CD4-positive, CD25-positive, alpha-beta regulatory T cell (primary cell): ENCODE results near the gene DGKG. TPM values are rescaled to one million over a fixed set of nuclear protein-coding genes. Genes with fewer than 3 reads are reported as not detected.

Experiments used
- ATAC-seq, 2 donors: fragments of 150-1000 bp; cut with Tn5 transposase; one replicate each; pipeline ENCODE4 v1.10.0; 2021; ENCODE audit warnings: low read depth in 2 of 2, moderate number of reproducible peaks in 2 of 2, moderate library complexity in 1 of 2
- DNase-seq, 3 donors: peaks; one replicate each; pipeline versions ENCODE4 v3.0.0 to v3.0.0-alpha.2; 2012 to 2022; ENCODE audit warnings: mixed read lengths in 1 of 3
- H3K27ac ChIP-seq: one replicate; pipeline ENCODE4 v1.7.0; 2013; ENCODE audit warnings: mild to moderate bottlenecking, low read length; ENCODE audit not compliant: insufficient read depth, poor library complexity, severe bottlenecking
- H3K27me3 ChIP-seq: one replicate; pipeline ENCODE4 v1.7.0; 2013; ENCODE audit warnings: low read length; ENCODE audit not compliant: control insufficient read depth, insufficient read depth
- H3K36me3 ChIP-seq: one replicate; pipeline ENCODE4 v1.7.0; 2013; ENCODE audit warnings: mild to moderate bottlenecking, low read length, moderate library complexity; ENCODE audit not compliant: control insufficient read depth, insufficient read depth
- H3K4me1 ChIP-seq: 2 replicates; pipeline ENCODE4 v1.7.0; 2013; ENCODE audit warnings: mild to moderate bottlenecking, low read length; ENCODE audit not compliant: insufficient read depth, control insufficient read depth, poor library complexity, severe bottlenecking
- H3K4me3 ChIP-seq: one replicate; pipeline ENCODE4 v1.7.0; 2013; ENCODE audit warnings: low read depth, mild to moderate bottlenecking, low read length, moderate library complexity
- H3K9me3 ChIP-seq, 2 experiments: 1 replicate in 1 of 2; 2 replicates in 1 of 2; pipeline ENCODE4 v1.7.0; 2013; ENCODE audit warnings: low read length in 2 of 2, mild to moderate bottlenecking in 1 of 2, moderate library complexity in 1 of 2; ENCODE audit not compliant: control insufficient read depth in 2 of 2
- H3K27ac Mint-ChIP-seq, 3 donors: one replicate each; pipeline ENCODE4 v1.8.0; 2020 to 2022; ENCODE audit warnings: mild to moderate bottlenecking in 3 of 3, mixed read lengths in 3 of 3, moderate library complexity in 2 of 3
- H3K27me3 Mint-ChIP-seq: one replicate; pipeline ENCODE4 v1.8.0; 2022; ENCODE audit warnings: mild to moderate bottlenecking, mixed read lengths
- H3K36me3 Mint-ChIP-seq: one replicate; pipeline ENCODE4 v1.8.0; 2020; ENCODE audit warnings: mixed read lengths
- H3K4me1 Mint-ChIP-seq, 4 donors: one replicate each; pipeline ENCODE4 v1.8.0; 2020 to 2022; ENCODE audit warnings: mixed read lengths in 4 of 4, mild to moderate bottlenecking in 1 of 4
- H3K4me3 Mint-ChIP-seq, 4 donors: one replicate each; pipeline ENCODE4 v1.8.0; 2020 to 2022; ENCODE audit warnings: mild to moderate bottlenecking in 4 of 4, mixed read lengths in 4 of 4, moderate library complexity in 3 of 4
- H3K9me3 Mint-ChIP-seq, 7 donors: one replicate each; pipeline ENCODE4 v1.8.0; 2020 to 2022; ENCODE audit warnings: mixed read lengths in 7 of 7, mild to moderate bottlenecking in 3 of 7, moderate library complexity in 2 of 7
- polyA plus RNA-seq, 4 donors: library from polyadenylated mRNA; unstranded; fragments of 300-500 nt; fragmentation: Illumina TruSeq; gene quantifications; one replicate each; pipeline ENCODE4 v1.2.3, GENCODE V29; 2021
- total RNA-seq: library from RNA; stranded (reverse); gene quantifications from one replicate; pipeline ENCODE4 v1.2.3, GENCODE V29; 2022

The DGKG gene
- total and polyA plus RNA-seq, 5 donors from 2014 or later: 0.81 TPM; not detected in 4

- H3K27ac Mint-ChIP-seq: no peak overlapping the region
- H3K9me3 Mint-ChIP-seq: peaks cover 0 to 6% (median 2%) of the 10 kb centered on the region in 7 donors
- DNase-seq (no peak), ATAC-seq (no peak)
- H3K27me3 Mint-ChIP-seq: no peaks in the 10 kb centered on the region
- Histone ChIP-seq H3K27ac (no peak overlapping the region), H3K36me3 (no peaks in the 10 kb centered on the region), H3K4me3 (no peak overlapping the region), H3K4me1 (no peaks in the 10 kb centered on the region), H3K27me3 (no peaks in the 10 kb centered on the region), H3K9me3 (no peaks in the 10 kb centered on the region)
- H3K4me1 Mint-ChIP-seq: no peaks in the 10 kb centered on the region
- no peaks in the 10 kb centered on the region for H3K36me3 Mint-ChIP-seq
- no peak overlapping the region for H3K4me3 Mint-ChIP-seq
Observed at GRCh38 chr3:186315581-186316354, 46.3 kb downstream of the DGKG start.

- no peaks in the 10 kb centered on the region for H3K4me1 Mint-ChIP-seq
- DNase-seq (no peak), ATAC-seq (no peak)
- H3K4me1 ChIP-seq: no peaks in the 10 kb centered on the region
- no peaks in the 10 kb centered on the region for H3K36me3 ChIP-seq
- no peaks in the 10 kb centered on the region for H3K27me3 ChIP-seq
- H3K27ac Mint-ChIP-seq: no peak overlapping the region
- H3K9me3 ChIP-seq: no peaks in the 10 kb centered on the region
- no peak overlapping the region for H3K4me3 ChIP-seq
- H3K27me3 Mint-ChIP-seq: no peaks in the 10 kb centered on the region
- H3K9me3 Mint-ChIP-seq: peaks cover 0 to 6% (median 2%) of the 10 kb centered on the region in 7 donors
- no peaks in the 10 kb centered on the region for H3K36me3 Mint-ChIP-seq
- no peak overlapping the region for H3K27ac ChIP-seq
- no peak overlapping the region for H3K4me3 Mint-ChIP-seq
Observed at GRCh38 chr3:186314896-186315295, 47.1 kb downstream of the DGKG start.

GRCh38 chr3:186311441-186311840 is 50.6 kb downstream of the DGKG start:
- no peaks in the 10 kb centered on the region for H3K4me1 ChIP-seq
- H3K27me3 Mint-ChIP-seq: no peaks in the 10 kb centered on the region
- H3K9me3 ChIP-seq: no peaks in the 10 kb centered on the region
- no peak overlapping the region for H3K27ac Mint-ChIP-seq
- H3K27me3 ChIP-seq: no peaks in the 10 kb centered on the region
- ATAC-seq: no peak
- no peak for DNase-seq
- no peaks in the 10 kb centered on the region for H3K4me1 Mint-ChIP-seq
- no peaks in the 10 kb centered on the region for H3K36me3 ChIP-seq
- H3K4me3 Mint-ChIP-seq: no peak overlapping the region
- H3K4me3 ChIP-seq: no peak overlapping the region
- H3K36me3 Mint-ChIP-seq: no peaks in the 10 kb centered on the region
- peaks cover 0 to 5% (median 0%) of the 10 kb centered on the region in 7 donors for H3K9me3 Mint-ChIP-seq
- H3K27ac ChIP-seq: no peak overlapping the region

DNA sequence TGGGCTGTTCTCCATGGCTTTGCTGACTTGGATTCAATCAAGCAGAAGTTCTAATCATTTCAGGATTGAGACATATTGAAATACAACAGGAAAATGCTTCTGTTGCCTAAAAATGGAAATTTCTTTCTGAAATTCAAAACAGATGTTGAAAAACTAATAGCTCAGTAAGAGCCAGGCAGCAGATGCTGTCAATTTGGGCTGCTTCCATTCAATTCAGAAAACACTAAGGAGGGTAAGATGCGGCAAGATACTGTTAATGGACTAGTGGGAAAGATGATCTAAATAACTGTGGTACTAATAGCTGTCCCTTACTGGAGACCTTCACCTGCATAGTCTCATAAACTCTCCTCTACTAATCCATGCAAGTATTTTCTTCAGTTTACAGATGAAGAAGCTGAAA is 53.5 kb downstream of the DGKG start:
- ATAC-seq (no peak), DNase-seq (no peak)
- no peak overlapping the region for H3K27ac Mint-ChIP-seq
- no peak overlapping the region for H3K4me3 Mint-ChIP-seq
- Histone ChIP-seq H3K27me3 (peaks cover 2% of the 10 kb centered on the region), H3K9me3 (no peaks in the 10 kb centered on the region), H3K27ac (no peak overlapping the region), H3K4me1 (no peaks in the 10 kb centered on the region), H3K4me3 (no peak overlapping the region), H3K36me3 (no peaks in the 10 kb centered on the region)
- no peaks in the 10 kb centered on the region for H3K27me3 Mint-ChIP-seq
- no peaks in the 10 kb centered on the region for H3K4me1 Mint-ChIP-seq
- no peaks in the 10 kb centered on the region for H3K36me3 Mint-ChIP-seq
- H3K9me3 Mint-ChIP-seq: peaks cover 0 to 1% (median 0%) of the 10 kb centered on the region in 7 donors

DNA sequence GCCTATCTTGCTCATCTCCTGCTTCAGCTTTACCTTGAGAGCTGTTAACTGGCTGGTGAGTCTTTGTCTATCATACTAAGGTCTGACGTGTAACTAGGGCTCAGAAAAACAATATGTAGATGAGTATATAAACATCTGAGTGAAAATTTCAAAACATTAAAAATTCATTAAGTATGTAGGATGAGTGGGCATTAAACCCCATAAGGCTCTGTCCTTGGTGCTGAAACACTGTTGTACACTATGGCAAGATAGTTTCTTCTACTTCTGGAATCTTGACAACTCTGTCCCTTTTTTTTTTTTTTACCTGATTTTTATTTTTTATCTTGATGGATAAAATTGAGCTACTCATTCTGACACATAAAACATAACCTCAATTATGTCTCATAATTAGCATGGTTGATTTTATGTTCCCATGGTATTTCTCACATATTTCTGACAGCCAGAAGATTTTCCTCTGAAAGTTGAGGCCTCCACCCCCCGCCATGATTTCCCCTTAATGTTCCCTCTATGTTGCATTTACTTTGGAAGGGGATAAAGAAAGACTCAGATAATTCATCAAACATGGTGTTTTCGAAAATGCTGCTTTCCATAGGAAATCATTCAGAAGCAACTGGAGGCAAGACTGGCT is 54.3 kb downstream of the DGKG start:
- no peaks in the 10 kb centered on the region for H3K36me3 ChIP-seq
- H3K9me3 ChIP-seq: no peaks in the 10 kb centered on the region
- DNase-seq: peak in 1 of 3 donors; percentile 7
- no peak overlapping the region for H3K4me3 ChIP-seq
- Mint-ChIP-seq H3K36me3 (no peaks in the 10 kb centered on the region), H3K4me3 (no peak overlapping the region), H3K4me1 (no peaks in the 10 kb centered on the region), H3K27ac (no peak overlapping the region), H3K9me3 (peaks cover 0 to 1% (median 0%) of the 10 kb centered on the region in 7 donors), H3K27me3 (no peaks in the 10 kb centered on the region)
- H3K27ac ChIP-seq: no peak overlapping the region
- no peak for ATAC-seq
- H3K27me3 ChIP-seq: peaks cover 2% of the 10 kb centered on the region
- H3K4me1 ChIP-seq: no peaks in the 10 kb centered on the region

GRCh38 chr3:186305286-186305685 is 56.7 kb downstream of the DGKG start:
- Histone ChIP-seq H3K4me1 (no peaks in the 10 kb centered on the region), H3K27me3 (peaks cover 4% of the 10 kb centered on the region), H3K4me3 (no peak overlapping the region), H3K9me3 (no peaks in the 10 kb centered on the region), H3K27ac (no peak overlapping the region), H3K36me3 (no peaks in the 10 kb centered on the region)
- Mint-ChIP-seq H3K27ac (no peak overlapping the region), H3K27me3 (no peaks in the 10 kb centered on the region), H3K9me3 (no peaks in the 10 kb centered on the region), H3K36me3 (no peaks in the 10 kb centered on the region), H3K4me3 (no peak overlapping the region), H3K4me1 (no peaks in the 10 kb centered on the region)
- DNase-seq (no peak), ATAC-seq (no peak)

DNA sequence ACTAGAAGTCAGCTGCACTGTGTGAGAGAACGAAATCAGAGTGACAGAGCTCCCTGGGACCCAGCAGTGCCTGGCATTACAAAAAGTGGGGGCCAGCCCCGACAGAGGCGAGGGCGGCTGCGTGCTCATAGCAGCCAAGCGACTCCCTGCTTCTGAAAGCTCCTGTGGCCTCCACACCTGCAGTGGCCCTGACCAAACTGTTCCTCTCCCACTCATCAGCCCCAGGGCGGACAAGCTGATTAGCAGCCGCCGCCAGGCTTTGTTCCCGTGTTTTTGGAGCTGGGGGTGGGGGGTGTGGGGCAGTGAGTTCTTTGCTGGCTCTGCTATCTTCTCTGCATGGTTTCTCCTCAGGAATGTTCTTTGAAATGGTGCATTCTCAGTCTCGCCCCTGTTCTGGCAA is 58.1 kb downstream of the DGKG start:
- Mint-ChIP-seq H3K27me3 (no peaks in the 10 kb centered on the region), H3K9me3 (no peaks in the 10 kb centered on the region)

GRCh38 chr3:186299327-186299726 is 62.7 kb downstream of the DGKG start:
- Mint-ChIP-seq H3K4me1 (no peaks in the 10 kb centered on the region), H3K4me3 (no peak overlapping the region), H3K36me3 (no peaks in the 10 kb centered on the region), H3K9me3 (peaks cover 0 to 2% (median 0%) of the 10 kb centered on the region in 7 donors), H3K27ac (no peak overlapping the region), H3K27me3 (no peaks in the 10 kb centered on the region)
- no peak overlapping the region for H3K4me3 ChIP-seq
- H3K27me3 ChIP-seq: peaks cover 2% of the 10 kb centered on the region
- no peak for ATAC-seq
- no peak overlapping the region for H3K27ac ChIP-seq
- no peaks in the 10 kb centered on the region for H3K36me3 ChIP-seq
- no peaks in the 10 kb centered on the region for H3K4me1 ChIP-seq
- H3K9me3 ChIP-seq: no peaks in the 10 kb centered on the region
- DNase-seq: no peak

More for the DNA sequence above, 58.1 kb downstream of the DGKG start:
- Histone ChIP-seq H3K9me3 (no peaks in the 10 kb centered on the region), H3K4me3 (no peak overlapping the region), H3K36me3 (no peaks in the 10 kb centered on the region), H3K4me1 (no peaks in the 10 kb centered on the region), H3K27me3 (peaks cover 4% of the 10 kb centered on the region), H3K27ac (no peak overlapping the region)
- no peak overlapping the region for H3K4me3 Mint-ChIP-seq
- H3K36me3 Mint-ChIP-seq: no peaks in the 10 kb centered on the region
- DNase-seq (no peak), ATAC-seq (no peak)
- no peak overlapping the region for H3K27ac Mint-ChIP-seq
- H3K4me1 Mint-ChIP-seq: no peaks in the 10 kb centered on the region
